Stimulated activated CD4-positive, alpha-beta T cell treated with anti-CD3 and anti-CD28 coated beads, Interleukin-4, amount 100 ng/mL, for 4 hours (primary cell): ENCODE data around the gene KIFBP.

Source experiments
- DNase-seq, 2 experiments: peaks; one replicate each; pipeline ENCODE4 v3.0.0-alpha.2; 2020

KIFBP gene

GRCh38 chr10:69051710-69052487 lies 63.3 kb downstream of the KIFBP start:
- DNase-seq, result no peak

- no peak for DNase-seq
Observed at GRCh38 chr10:69052736-69053135, 64.1 kb downstream of the KIFBP start.

GRCh38 chr10:69055241-69055640 lies 66.6 kb downstream of the KIFBP start:
- no peak for DNase-seq

GRCh38 chr10:69056129-69056528 lies 67.5 kb downstream of the KIFBP start:
- DNase-seq, result no peak

GRCh38 chr10:69056536-69057260 lies 68.1 kb downstream of the KIFBP start:
- no peak for DNase-seq

- DNase-seq, result no peak
Observed at GRCh38 chr10:69057261-69057950, 68.8 kb downstream of the KIFBP start.

GRCh38 chr10:69057951-69058297 lies 69.3 kb downstream of the KIFBP start:
- no peak for DNase-seq

GRCh38 chr10:69060127-69060798 lies 71.7 kb downstream of the KIFBP start:
- no peak for DNase-seq

GRCh38 chr10:69061305-69062161 lies 72.9 kb downstream of the KIFBP start:
- peak in 1 of 2 experiments; percentile 20 for DNase-seq

GRCh38 chr10:69062901-69063300 lies 74.3 kb downstream of the KIFBP start:
- no peak for DNase-seq

- no peak for DNase-seq
Observed at GRCh38 chr10:69064762-69065328, 76.2 kb downstream of the KIFBP start.

GRCh38 chr10:69065406-69066361 lies 77.1 kb downstream of the KIFBP start:
- peak in 1 of 2 experiments; percentile 33 for DNase-seq
